Prostate gland (tissue), 2 donors: Measurements from ENCODE around the gene ZNF74. TPM values are rescaled to one million over a fixed set of nuclear protein-coding genes. Genes with fewer than 3 reads are reported as not detected.

Source experiments
- DNase-seq: peaks from one replicate; pipeline ENCODE4 v3.0.0-alpha.2; 2019; ENCODE audit warnings: low spot score
- H3K27ac ChIP-seq, 2 donors: fragments of 200-600 bp; sonication (generic); 2 replicates each; pipeline ENCODE4 v1.5.1; 2017 to 2019
- H3K27me3 ChIP-seq: fragments of 200-600 bp; sonication (generic); replicated peaks from 2 replicates; pipeline ENCODE4 v1.5.1; 2019; ENCODE audit not compliant: insufficient read depth
- H3K36me3 ChIP-seq, 2 donors: fragments of 200-600 bp; sonication (generic); 1 replicate in 1 of 2; 2 replicates in 1 of 2; pipeline versions ENCODE4 v1.5.1 to v1.8.1; 2017 to 2019
- H3K4me1 ChIP-seq: fragments of 200-600 bp; sonication (generic); replicated peaks from 2 replicates; pipeline ENCODE4 v1.5.1; 2019
- H3K4me3 ChIP-seq, 2 donors: fragments of 200-600 bp; sonication (generic); 2 replicates each; pipeline ENCODE4 v1.5.1; 2017 to 2019
- H3K9me3 ChIP-seq: fragments of 200-600 bp; sonication (generic); 2 replicates; pipeline ENCODE4 v1.5.1; 2017
- CTCF ChIP-seq, 4 experiments: fragments of 200-600 bp in 2 of 4; fragments of 450-650 bp in 2 of 4; sonication (generic) in 2 of 4; IDR thresholded peaks; 1 replicate in 3 of 4; 2 replicates in 1 of 4; pipeline ENCODE4 v1.5.1; 2016 to 2019; ENCODE audit warnings: antibody characterized with exemption in 4 of 4, mild to moderate bottlenecking in 2 of 4, moderate library complexity in 2 of 4
- POLR2A ChIP-seq: fragments of 450-650 bp; IDR thresholded peaks from one replicate; pipeline ENCODE4 v1.6.1; 2016; ENCODE audit warnings: antibody characterized with exemption, mild to moderate bottlenecking
- POLR2AphosphoS5 ChIP-seq: sonication (generic); formaldehyde crosslinking; IDR thresholded peaks from one replicate; pipeline ENCODE4 v1.6.1; 2017; ENCODE audit warnings: antibody characterized with exemption
- WGBS: methylation state at CpG from one replicate; pipeline ENCODE4 v1.1.5; 2018; 5-methylcytosine and 5-hydroxymethylcytosine counted together
- intact Hi-C: fragments of 100-400 bp; cut with DNase I; formaldehyde crosslinking; loops from one replicate; pipeline ENCODE4 v1.14.2; 2022
- small RNA-seq, 2 donors: library from RNA; depleted of rRNA; stranded (forward); fragments of <200 nt; gene quantifications; one replicate each; pipeline ENCODE3, GENCODE V24; 2016
- total RNA-seq, 2 donors: library from RNA; depleted of rRNA; stranded (reverse); fragments of >200 nt; gene quantifications; one replicate each; pipeline ENCODE4 v1.1.0, GENCODE V29; 2016

Gene ZNF74
- total RNA-seq, 2 donors from 2014 or later, result 17.0 to 41.6 TPM

- 94% methylated on average over 11 of the region's 15 CpGs for whole genome bisulfite sequencing
- Histone ChIP-seq H3K27ac (no peak overlapping the region), H3K4me3 (no peak overlapping the region), H3K9me3 (no peaks in the 10 kb centered on the region), H3K27me3 (no peaks in the 10 kb centered on the region), H3K36me3 (no peaks in the 10 kb centered on the region), H3K4me1 (no peaks in the 10 kb centered on the region)
- TF ChIP-seq CTCF (IDR thresholded peaks at IDR 0.05) (no peak), POLR2A (no peak), POLR2AphosphoS5 (no peak)
- no peak for DNase-seq
- intact Hi-C loops, result loop anchor here (2.0 kb wide), 1 partner anchor 39 kb away; no protein-coding TSS in a partner anchor
Observed at GRCh38 chr22:20457506-20458240, 63.7 kb downstream of the ZNF74 start.

Small RNA genes lying within 50 kb of the gene (small RNA-seq; reads per million reads assigned to genes)
- gene RNU6-225P, result 0 reads per million in 2 donors

Other genes with a start within 250 kb of the ZNF74 start
- gene CCDC188, start 243.1 kb upstream of the ZNF74 start, total RNA-seq, result 1 to 10 TPM in 1 of 2 donors, not detected in 1; 1.2 TPM
- gene RTN4R, start 125.8 kb upstream of the ZNF74 start, total RNA-seq, result 1 to 10 TPM; 4.4 to 6.0 TPM
- gene DGCR6L, start 74.1 kb upstream of the ZNF74 start, total RNA-seq, result 100 to 1,000 TPM; 101 to 109 TPM
- gene SCARF2, start 43.7 kb downstream of the ZNF74 start, total RNA-seq, result 10 to 100 TPM; 12.8 to 28.6 TPM
- 10 to 100 TPM; 45.1 to 51.3 TPM for gene KLHL22, start 101.6 kb downstream of the ZNF74 start, total RNA-seq
- 10 to 100 TPM; 43.2 to 87.1 TPM for gene MED15, start 113.5 kb downstream of the ZNF74 start, total RNA-seq